Keratinocyte (primary cell): Measurements from ENCODE around the gene MICALL2. TPM values are rescaled to one million over a fixed set of nuclear protein-coding genes. Genes with fewer than 3 reads are reported as not detected.

ENCODE experiments used
- DNase-seq: peaks from one replicate; pipeline ENCODE4 v3.0.0-alpha.2; 2011; ENCODE audit warnings: low read depth, missing footprints, low spot score
- FAIRE-seq: peaks from 2 replicates; lab custom pipeline; 2011; peaks lifted over from hg19 to GRCh38; lab: Jason Lieb, UNC
- H2AFZ ChIP-seq: 2 replicates; pipeline ENCODE4 v1.6.0; 2012; ENCODE audit warnings: low read length, control low read depth, inconsistent platforms; ENCODE audit not compliant: control insufficient read depth
- H3K27ac ChIP-seq: 2 replicates; pipeline ENCODE4 v1.5.1; 2011; ENCODE audit warnings: low read length; ENCODE audit not compliant: control insufficient read depth, insufficient read depth
- H3K27me3 ChIP-seq: 3 replicates; pipeline ENCODE4 v1.6.0; 2011; ENCODE audit warnings: low read length; ENCODE audit not compliant: control insufficient read depth, insufficient read depth; ENCODE audit errors: extremely low read depth
- H3K36me3 ChIP-seq, 2 experiments: 2 replicates in 1 of 2; 3 replicates in 1 of 2; pipeline ENCODE4 v1.5.1; 2011; ENCODE audit warnings: low read length in 2 of 2, mild to moderate bottlenecking in 1 of 2; ENCODE audit not compliant: control insufficient read depth in 2 of 2, insufficient read depth in 2 of 2; ENCODE audit errors: extremely low read depth in 1 of 2
- H3K4me1 ChIP-seq: 3 replicates; pipeline ENCODE4 v1.5.1; 2011; ENCODE audit warnings: low read length; ENCODE audit not compliant: control insufficient read depth, insufficient read depth; ENCODE audit errors: extremely low read depth
- H3K4me2 ChIP-seq: 3 replicates; pipeline ENCODE4 v1.6.0; 2011; ENCODE audit warnings: low read depth, low read length; ENCODE audit not compliant: control insufficient read depth, insufficient read depth; ENCODE audit errors: extremely low read depth
- H3K4me3 ChIP-seq, 3 experiments: fragments of 200-600 bp in 1 of 3; sonication (generic) in 1 of 3; 2 replicates in 2 of 3; 3 replicates in 1 of 3; pipeline ENCODE4 v1.5.1; 2011 to 2016; ENCODE audit warnings: low read length in 3 of 3, mild to moderate bottlenecking in 3 of 3, control low read depth in 2 of 3, inconsistent platforms in 1 of 3, low read depth in 1 of 3, mixed read lengths in 1 of 3, mixed run types in 1 of 3, moderate library complexity in 1 of 3; ENCODE audit not compliant: control insufficient read depth in 2 of 3, insufficient read depth in 2 of 3; ENCODE audit errors: extremely low read depth in 1 of 3
- H3K79me2 ChIP-seq: 2 replicates; pipeline ENCODE4 v1.6.0; 2012; ENCODE audit warnings: low read length; ENCODE audit not compliant: control insufficient read depth, insufficient read depth
- H3K9ac ChIP-seq: 3 replicates; pipeline ENCODE4 v1.6.0; 2011; ENCODE audit warnings: low read length; ENCODE audit not compliant: control insufficient read depth, insufficient read depth; ENCODE audit errors: extremely low read depth
- H3K9me1 ChIP-seq: 3 replicates; pipeline ENCODE4 v1.6.0; 2011; ENCODE audit warnings: low read length; ENCODE audit not compliant: control insufficient read depth, insufficient read depth; ENCODE audit errors: extremely low read depth
- H3K9me3 ChIP-seq: 2 replicates; pipeline ENCODE4 v1.5.1; 2012; ENCODE audit warnings: low read depth, low read length; ENCODE audit not compliant: control insufficient read depth
- H4K20me1 ChIP-seq: 3 replicates; pipeline ENCODE4 v1.6.0; 2011; ENCODE audit warnings: low read length; ENCODE audit not compliant: control insufficient read depth, insufficient read depth; ENCODE audit errors: extremely low read depth
- CTCF ChIP-seq, 3 experiments: IDR thresholded peaks in 1 of 3; conservative IDR thresholded peaks in 1 of 3; optimal IDR thresholded peaks in 1 of 3; 2 replicates in 2 of 3; 3 replicates in 1 of 3; pipeline versions ENCODE3 to v1.5.1; 2011; ENCODE audit warnings: low read length in 3 of 3, mild to moderate bottlenecking in 3 of 3, moderate library complexity in 2 of 3, control low read depth in 1 of 3, inconsistent platforms in 1 of 3; ENCODE audit not compliant: insufficient read depth in 2 of 3; ENCODE audit errors: extremely low read depth in 1 of 3
- EZH2 ChIP-seq: IDR thresholded peaks from one replicate; pipeline ENCODE4 v1.6.1; 2012; ENCODE audit warnings: inconsistent platforms, mild to moderate bottlenecking, low read length, moderate library complexity
- dilution Hi-C: fragments of 300-500 bp; cut with MboI; formaldehyde crosslinking; loops from one replicate; pipeline ENCODE4 v1.7.0; 2020; ENCODE audit warnings: low sequenced_read_pairs; ENCODE audit not compliant: extremely low pct_ligation_motif_present
- polyA plus RNA-seq, 5 experiments: library from polyadenylated mRNA; depleted of rRNA in 3 of 5; stranded (reverse) in 3 of 5; stranded (forward) in 1 of 5; unstranded in 1 of 5; fragments of >200 nt; gene quantifications; 1 replicate in 1 of 5; 2 replicates in 3 of 5; 3 replicates in 1 of 5; pipeline versions ENCODE4 v1.2.1 to v1.2.3, GENCODE V29; 2011 to 2012; ENCODE audit warnings: missing spikeins in 2 of 5, low read depth in 1 of 5, low replicate concordance in 1 of 5

The MICALL2 gene
- polyA plus RNA-seq, 1 donor (not counting 4 experiments of a cell fraction or from before 2014, with no cell fraction given), result 10.4 TPM

GRCh38 chr7:1485156-1485555 is 25.9 kb upstream of the MICALL2 start:
- TF ChIP-seq CTCF (optimal IDR thresholded peaks at IDR 0.05 in 1 of 3, IDR thresholded peaks at IDR 0.05 in 1 of 3, conservative IDR thresholded peaks at IDR 0.05 in 1 of 3; ENCODE audit: extremely low read depth in 1 of 3, insufficient read depth in 2 of 3, low read length in 3 of 3) (no peak), EZH2 (no peak)
- Histone ChIP-seq H3K36me3 (peaks cover 29 to 33% of the 10 kb centered on the region in 2 experiments), H3K27ac (no peak overlapping the region), H3K9ac (no peak overlapping the region), H4K20me1 (no peaks in the 10 kb centered on the region), H3K27me3 (no peaks in the 10 kb centered on the region), H3K9me3 (no peaks in the 10 kb centered on the region), H2AFZ (no peak overlapping the region), H3K79me2 (no peaks in the 10 kb centered on the region), H3K4me3 (no peak overlapping the region), H3K4me2 (no peak overlapping the region), H3K9me1 (no peaks in the 10 kb centered on the region), H3K4me1 (no peaks in the 10 kb centered on the region)
- dilution Hi-C loops, result no loop called here
- DNase-seq, result no peak
- FAIRE-seq, result no peak

- no peaks in the 10 kb centered on the region for H3K9me1 ChIP-seq
- FAIRE-seq (no peak), DNase-seq (no peak)
- no peaks in the 10 kb centered on the region for H3K27me3 ChIP-seq
- H3K79me2 ChIP-seq, result no peaks in the 10 kb centered on the region
- H3K4me2 ChIP-seq, result no peak overlapping the region
- no peak overlapping the region for H3K4me3 ChIP-seq
- no peaks in the 10 kb centered on the region for H3K4me1 ChIP-seq
- H3K36me3 ChIP-seq, result peaks cover 31 to 34% of the 10 kb centered on the region in 2 experiments
- TF ChIP-seq EZH2, result no peak
- dilution Hi-C loops, result no loop called here
- H3K27ac ChIP-seq, result no peak overlapping the region
- no peak overlapping the region for H2AFZ ChIP-seq
- H3K9me3 ChIP-seq, result no peaks in the 10 kb centered on the region
- H3K9ac ChIP-seq, result no peak overlapping the region
- no peaks in the 10 kb centered on the region for H4K20me1 ChIP-seq
Observed at GRCh38 chr7:1484569-1484968, 25.3 kb upstream of the MICALL2 start.
